Measurements from ENCODE around the gene CFAP210.

Gene CFAP210

GRCh38 chr2:169664978-169665930, 29.0 kb downstream of the CFAP210 start:
- H3K4me3 ChIP-seq (ENCODE audit: low read depth, low read length): no peak overlapping the region
- no peak for TF ChIP-seq CTCF (IDR thresholded peaks at IDR 0.05; ENCODE audit: low read depth, low read length, missing control alignments)
- no peak for DNase-seq (ENCODE audit: low read depth)

DNA sequence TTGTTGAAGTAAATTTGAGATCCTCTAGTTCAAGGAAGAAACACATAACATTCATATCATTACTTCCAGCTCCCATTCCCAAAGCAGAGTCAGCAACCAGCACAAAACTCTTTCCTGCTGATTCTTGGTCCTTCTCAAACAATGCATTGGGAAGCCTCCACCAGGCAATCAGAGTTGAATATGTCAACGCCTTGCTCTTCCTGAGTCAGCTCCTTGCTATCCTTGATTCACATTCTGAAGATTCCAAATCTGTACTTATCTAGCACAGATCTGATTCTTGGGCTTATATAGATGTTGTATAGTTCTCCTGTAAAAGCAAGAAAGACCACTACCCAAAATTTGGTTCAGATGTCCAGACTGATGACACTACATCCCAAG, 29.6 kb downstream of the CFAP210 start:
- no peak overlapping the region for H3K4me3 ChIP-seq (ENCODE audit: low read depth, low read length)

GRCh38 chr2:169663247-169663646, 31.0 kb downstream of the CFAP210 start:
- H3K4me3 ChIP-seq (ENCODE audit: low read depth, low read length): no peak overlapping the region
- no peak for TF ChIP-seq CTCF (IDR thresholded peaks at IDR 0.05; ENCODE audit: low read depth, low read length, missing control alignments)
- DNase-seq (ENCODE audit: low read depth): no peak

More for the DNA sequence above, 29.6 kb downstream of the CFAP210 start:
- no peak for DNase-seq (ENCODE audit: low read depth)
- TF ChIP-seq CTCF (IDR thresholded peaks at IDR 0.05; ENCODE audit: low read depth, low read length, missing control alignments): no peak

GRCh38 chr2:169662744-169663143, 31.5 kb downstream of the CFAP210 start:
- no peak for TF ChIP-seq CTCF (IDR thresholded peaks at IDR 0.05; ENCODE audit: low read depth, low read length, missing control alignments)
- DNase-seq (ENCODE audit: low read depth): no peak

DNA sequence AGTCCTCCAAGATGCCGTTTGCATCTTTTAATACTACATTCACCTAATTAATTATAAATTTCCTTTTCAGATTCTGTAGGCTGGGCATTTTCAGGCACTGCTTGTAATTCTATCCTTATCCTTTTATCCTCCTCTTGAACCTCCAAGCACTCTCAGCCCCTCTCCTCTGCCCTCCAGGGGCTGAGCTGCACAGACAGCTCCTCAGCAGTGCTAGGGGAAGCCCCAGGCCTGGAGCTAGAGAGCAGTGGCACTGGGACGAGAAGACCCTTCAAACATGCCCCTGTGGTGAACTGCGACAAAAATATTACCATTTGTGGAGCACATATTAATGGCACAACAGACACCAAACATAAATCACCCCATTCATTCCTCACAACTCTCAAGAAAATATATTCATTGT, 32.9 kb downstream of the CFAP210 start:
- TF ChIP-seq CTCF (IDR thresholded peaks at IDR 0.05; ENCODE audit: low read depth, low read length, missing control alignments): no peak
- no peak for DNase-seq (ENCODE audit: low read depth)
- no peak overlapping the region for H3K4me3 ChIP-seq (ENCODE audit: low read depth, low read length)

More at GRCh38 chr2:169662744-169663143, 31.5 kb downstream of the CFAP210 start:
- H3K4me3 ChIP-seq (ENCODE audit: low read depth, low read length): no peak overlapping the region

DNA sequence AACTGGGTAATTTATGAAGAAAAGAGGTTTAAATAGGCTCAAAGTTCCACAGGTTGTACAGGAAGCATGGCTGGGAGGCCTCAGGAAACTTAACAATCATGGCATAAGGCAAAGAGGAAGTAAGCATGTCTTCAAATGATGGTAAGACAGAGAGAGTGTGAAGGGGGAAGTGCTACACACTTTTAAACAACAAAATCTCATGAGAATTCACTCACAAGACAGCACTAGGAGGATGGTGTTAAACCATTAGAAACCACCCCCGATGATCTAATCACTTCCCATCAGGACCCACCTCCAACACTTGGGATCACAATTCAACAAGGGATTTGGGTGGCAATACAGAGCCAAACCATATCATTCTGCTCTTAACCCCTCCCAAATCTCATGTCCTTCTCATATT, 34.9 kb downstream of the CFAP210 start:
- TF ChIP-seq CTCF (IDR thresholded peaks at IDR 0.05; ENCODE audit: low read depth, low read length, missing control alignments): no peak

DNA sequence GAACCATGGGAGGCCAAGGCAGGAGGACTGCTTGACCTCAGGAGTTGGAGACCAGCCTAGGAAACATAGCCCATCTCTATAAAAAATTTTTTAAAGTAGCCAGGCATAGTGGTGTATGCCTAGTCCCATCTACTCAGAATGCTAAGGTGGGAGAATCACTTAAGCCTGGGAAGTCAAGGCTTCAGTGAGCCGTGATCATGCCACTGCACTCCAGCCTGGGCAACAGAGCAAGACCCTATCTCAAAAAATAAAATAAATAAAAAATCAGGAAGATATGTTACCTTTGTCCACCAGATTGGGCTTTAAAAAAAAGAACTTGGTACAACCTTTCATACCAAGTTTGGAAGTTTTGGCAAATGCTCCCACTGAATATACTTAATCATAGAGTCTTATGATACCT, 35.3 kb downstream of the CFAP210 start:
- DNase-seq (ENCODE audit: low read depth): no peak
- TF ChIP-seq CTCF (IDR thresholded peaks at IDR 0.05; ENCODE audit: low read depth, low read length, missing control alignments): no peak

More for the DNA sequence above, 34.9 kb downstream of the CFAP210 start:
- DNase-seq (ENCODE audit: low read depth): no peak
- H3K4me3 ChIP-seq (ENCODE audit: low read depth, low read length): no peak overlapping the region

More for the DNA sequence above, 35.3 kb downstream of the CFAP210 start:
- H3K4me3 ChIP-seq (ENCODE audit: low read depth, low read length): no peak overlapping the region

Data from GM12864 (cell line).